GM10266 (cell line): Measurements from ENCODE around the gene PTPN20.

ENCODE experiments used
- DNase-seq: peaks from one replicate; pipeline ENCODE4 v3.0.0; 2012; ENCODE audit errors: extremely low spot score
- TF ChIP-seq, protein P1 (sequence below): IDR thresholded peaks from 2 replicates; pipeline ENCODE4 v1.5.1; 2012; ENCODE audit warnings: mild to moderate bottlenecking, low read depth; ENCODE audit not compliant: control insufficient read depth, insufficient read depth; ENCODE audit errors: missing control alignments

The PTPN20 gene

GRCh38 chr10:47016564-47016963, 105.3 kb downstream of the PTPN20 start:
- TF ChIP-seq, protein P1, sequence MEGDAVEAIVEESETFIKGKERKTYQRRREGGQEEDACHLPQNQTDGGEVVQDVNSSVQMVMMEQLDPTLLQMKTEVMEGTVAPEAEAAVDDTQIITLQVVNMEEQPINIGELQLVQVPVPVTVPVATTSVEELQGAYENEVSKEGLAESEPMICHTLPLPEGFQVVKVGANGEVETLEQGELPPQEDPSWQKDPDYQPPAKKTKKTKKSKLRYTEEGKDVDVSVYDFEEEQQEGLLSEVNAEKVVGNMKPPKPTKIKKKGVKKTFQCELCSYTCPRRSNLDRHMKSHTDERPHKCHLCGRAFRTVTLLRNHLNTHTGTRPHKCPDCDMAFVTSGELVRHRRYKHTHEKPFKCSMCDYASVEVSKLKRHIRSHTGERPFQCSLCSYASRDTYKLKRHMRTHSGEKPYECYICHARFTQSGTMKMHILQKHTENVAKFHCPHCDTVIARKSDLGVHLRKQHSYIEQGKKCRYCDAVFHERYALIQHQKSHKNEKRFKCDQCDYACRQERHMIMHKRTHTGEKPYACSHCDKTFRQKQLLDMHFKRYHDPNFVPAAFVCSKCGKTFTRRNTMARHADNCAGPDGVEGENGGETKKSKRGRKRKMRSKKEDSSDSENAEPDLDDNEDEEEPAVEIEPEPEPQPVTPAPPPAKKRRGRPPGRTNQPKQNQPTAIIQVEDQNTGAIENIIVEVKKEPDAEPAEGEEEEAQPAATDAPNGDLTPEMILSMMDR = no peak
- DNase-seq = peak; percentile 2

GRCh38 chr10:47018026-47018735, 107.0 kb downstream of the PTPN20 start:
- DNase-seq = no peak

DNA sequence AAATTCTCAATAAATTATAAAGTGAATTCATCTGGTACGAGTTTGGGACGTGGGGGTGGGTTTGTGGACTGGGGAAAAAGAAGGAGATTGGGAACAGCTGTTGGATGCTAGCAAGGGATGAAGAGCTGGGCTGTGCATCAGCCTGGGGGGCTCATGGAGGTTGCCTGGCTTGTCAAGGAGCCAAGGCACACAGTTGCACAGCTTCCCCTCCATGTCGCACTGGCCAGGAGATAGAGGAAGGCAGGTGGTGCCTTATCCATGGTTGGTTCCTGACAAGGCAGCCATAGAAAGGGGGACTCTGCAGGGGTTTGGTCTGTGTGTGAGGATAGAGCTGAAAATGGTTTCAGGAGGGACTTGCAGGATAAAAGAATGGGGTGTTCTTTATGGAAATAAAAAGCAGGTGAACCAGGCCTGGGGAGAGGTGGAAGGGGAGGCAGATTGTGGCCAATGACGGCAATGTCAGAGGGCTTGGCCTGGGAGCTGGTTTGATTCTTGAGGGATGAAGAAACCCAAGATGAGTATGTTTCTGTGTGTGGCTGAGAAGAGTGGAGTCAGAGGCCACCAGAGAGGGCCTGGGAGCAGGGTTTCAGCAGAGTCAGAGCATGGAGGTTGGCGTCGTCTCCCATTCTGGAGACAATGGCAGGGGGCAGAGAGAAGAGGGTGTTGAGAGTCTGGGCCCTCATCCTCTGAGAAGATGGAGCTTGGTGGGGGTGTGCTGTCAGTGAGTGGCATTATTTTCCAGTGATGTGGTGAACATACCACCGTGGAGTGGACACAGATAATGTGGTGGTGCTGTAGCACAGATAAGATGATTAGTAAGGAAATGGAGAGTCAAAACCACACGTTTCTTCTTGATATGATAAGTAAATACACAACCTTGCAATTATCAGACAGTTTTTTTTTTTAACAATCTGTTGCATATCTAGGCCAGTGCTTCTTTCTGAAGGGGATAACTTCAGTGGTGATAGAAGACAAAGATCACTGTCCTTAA, 108.2 kb downstream of the PTPN20 start:
- DNase-seq = peak; percentile 2
- TF ChIP-seq, protein P1 = no peak

More at GRCh38 chr10:47018026-47018735, 107.0 kb downstream of the PTPN20 start:
- TF ChIP-seq, protein P1 = no peak

DNA sequence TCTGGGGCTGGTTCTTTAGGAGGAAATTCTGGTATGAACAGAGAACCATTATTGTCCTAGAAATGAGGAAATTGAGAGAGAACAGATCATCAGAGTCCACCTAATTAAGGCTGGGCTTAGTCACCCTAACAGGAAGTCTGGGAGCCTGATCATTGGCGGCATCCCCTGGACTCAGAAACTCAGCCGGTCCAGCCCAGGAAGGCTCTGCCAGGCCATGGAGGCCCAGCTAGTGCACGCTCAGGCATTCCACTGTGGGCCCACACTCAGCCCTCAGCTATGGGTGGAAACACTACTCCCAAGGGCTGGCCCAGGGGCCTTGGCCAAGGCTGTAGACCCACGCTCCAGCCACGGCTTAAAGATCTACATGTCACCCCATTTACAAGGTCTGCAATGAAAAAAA, 109.2 kb downstream of the PTPN20 start:
- DNase-seq = no peak
- TF ChIP-seq, protein P1 = no peak

- no peak for DNase-seq
- TF ChIP-seq, protein P1 = no peak
Measured at GRCh38 chr10:47021850-47022249, 110.6 kb downstream of the PTPN20 start.

- TF ChIP-seq, protein P1 = no peak
- no peak for DNase-seq
Measured at GRCh38 chr10:47022311-47023131, 111.3 kb downstream of the PTPN20 start.
